ENCODE data around the gene ZNF683.

- TF ChIP-seq EZH2 (optimal IDR thresholded peaks at IDR 0.05; ENCODE audit: low read depth, low read length) (no peak), CTCF (IDR thresholded peaks at IDR 0.05; ENCODE audit: low read length) (no peak), EZH2phosphoT487 (IDR thresholded peaks at IDR 0.05; ENCODE audit: low read length) (no peak)
Observed at GRCh38 chr1:26372039-26372438, 511 bp downstream of the ZNF683 start.
